Smooth muscle cell (in vitro differentiated cells): ENCODE results near the gene DAPK3. TPM values are rescaled to one million over a fixed set of nuclear protein-coding genes. Genes with fewer than 3 reads are reported as not detected.
A peak's percentile ranks its signal among the peaks of the same experiment; 100 is the strongest.
"Not testable (repeated sequence)": the region's sequence is repeated elsewhere in the genome, so short reads cannot be mapped to it uniquely, and the experiment has no call there.

Source experiments
- DNase-seq: peaks from one replicate; lab custom pipeline; 2025; ENCODE audit not compliant: unreplicated experiment; lab: John Stamatoyannopoulos, UW
- H2AFZ ChIP-seq: fragments of 200-600 bp; sonication (generic); 2 replicates; pipeline ENCODE4 v1.6.0; 2016; ENCODE audit warnings: antibody characterized with exemption, low read depth, mild to moderate bottlenecking
- H3F3A ChIP-seq: fragments of 200-600 bp; sonication (generic); 2 replicates; pipeline ENCODE4 v1.6.0; 2017; ENCODE audit warnings: antibody characterized with exemption, low read depth
- H3K27ac ChIP-seq: fragments of 200-600 bp; sonication (generic); 2 replicates; pipeline ENCODE4 v1.5.1; 2016; ENCODE audit warnings: low read depth, mild to moderate bottlenecking
- H3K27me3 ChIP-seq: fragments of 200-600 bp; sonication (generic); 2 replicates; pipeline ENCODE4 v1.6.1; 2016; ENCODE audit warnings: low read depth, mild to moderate bottlenecking
- H3K36me3 ChIP-seq: fragments of 200-600 bp; sonication (generic); 2 replicates; pipeline ENCODE4 v1.5.1; 2016; ENCODE audit warnings: low read depth
- H3K4me1 ChIP-seq: fragments of 200-600 bp; sonication (generic); 2 replicates; pipeline ENCODE4 v1.5.1; 2016; ENCODE audit warnings: low read depth
- H3K4me2 ChIP-seq: fragments of 200-600 bp; sonication (generic); 2 replicates; pipeline ENCODE4 v1.6.0; 2016; ENCODE audit warnings: mild to moderate bottlenecking
- H3K4me3 ChIP-seq: fragments of 200-600 bp; sonication (generic); 2 replicates; pipeline ENCODE4 v1.5.1; 2016; ENCODE audit warnings: mild to moderate bottlenecking
- H3K79me2 ChIP-seq: fragments of 200-600 bp; sonication (generic); 2 replicates; pipeline ENCODE4 v1.6.0; 2016; ENCODE audit warnings: low read depth, mild to moderate bottlenecking
- H3K9ac ChIP-seq: fragments of 200-600 bp; sonication (generic); 2 replicates; pipeline ENCODE4 v1.6.0; 2016; ENCODE audit warnings: low read depth
- H3K9me3 ChIP-seq: fragments of 200-600 bp; sonication (generic); replicated peaks from 2 replicates; pipeline ENCODE4 v1.5.1; 2016; ENCODE audit warnings: low read depth
- H4K20me1 ChIP-seq: fragments of 200-600 bp; sonication (generic); 2 replicates; pipeline ENCODE4 v1.6.0; 2016; ENCODE audit warnings: low read depth
- WGBS: methylation state at CpG from one replicate; pipeline ENCODE4 v1.1.7; 2016; ENCODE audit warnings: low lambda C conversion rate; 5-methylcytosine and 5-hydroxymethylcytosine counted together
- polyA plus RNA-seq: library from polyadenylated mRNA; unstranded; fragments of >200 nt; fragmentation: Nextera tagmentation; extraction: Ambion mirVana; gene quantifications from 2 replicates; pipeline ENCODE4 v1.2.1, GENCODE V29; 2016
- total RNA-seq: library from RNA; depleted of rRNA; stranded (reverse); fragments of >200 nt; gene quantifications from 2 replicates; pipeline ENCODE4 v1.2.3, GENCODE V29; 2014
- TF ChIP-seq, protein P1 (sequence below): fragments of 200-600 bp; sonication (generic); IDR thresholded peaks from 2 replicates; pipeline ENCODE4 v1.5.1; 2017; ENCODE audit warnings: borderline replicate concordance, mild to moderate bottlenecking, antibody characterized with exemption; ENCODE audit not compliant: insufficient read depth, poor library complexity, severe bottlenecking

DAPK3 gene
- total and polyA plus RNA-seq, 2 experiments from 2014 or later, result 82.9 to 113 TPM

DNA sequence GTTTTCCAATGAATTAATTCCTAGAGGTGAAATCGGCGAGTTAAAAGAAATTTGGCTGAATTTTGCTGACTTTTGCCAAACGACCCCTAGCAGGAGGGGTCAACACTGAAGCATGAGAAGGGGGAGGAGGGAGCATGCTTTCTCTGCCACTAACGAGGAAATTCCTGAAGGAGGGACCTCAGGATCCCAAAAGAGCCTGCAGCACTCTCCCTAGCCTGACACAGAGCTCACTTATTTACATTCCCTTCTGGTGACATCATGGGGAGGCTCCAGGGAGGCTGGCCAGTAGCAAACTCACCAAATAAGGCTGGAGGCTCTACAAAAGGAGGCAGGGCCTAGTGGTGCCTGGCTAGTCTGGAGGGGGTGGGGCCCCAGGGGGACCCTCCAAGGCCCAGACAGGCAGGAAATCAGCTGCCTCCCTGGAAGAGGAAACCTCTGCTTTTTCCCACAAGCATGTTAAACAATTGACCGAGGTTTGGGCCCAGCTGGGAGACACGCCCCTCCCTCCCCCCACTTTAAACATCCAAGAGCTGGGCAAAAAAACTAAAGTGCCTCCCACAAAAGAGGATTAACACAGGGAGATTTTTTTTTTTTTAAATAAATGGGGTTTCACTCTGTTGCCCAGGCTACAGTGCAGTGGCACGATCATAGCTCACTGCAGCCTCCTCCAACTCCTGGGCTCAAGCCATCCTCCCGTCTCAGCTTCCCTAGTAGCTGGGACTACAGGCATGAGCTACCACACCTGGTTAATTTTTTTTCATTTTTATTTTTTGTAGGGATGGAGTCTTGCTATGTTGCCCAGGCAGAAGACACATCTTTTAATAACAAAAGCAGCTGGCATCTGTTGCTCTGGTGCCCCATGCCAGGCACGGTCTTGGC is 2.1 kb downstream of the DAPK3 start:
- Histone ChIP-seq H3K27me3 (no peaks in the 10 kb centered on the region), H4K20me1 (peaks cover 79% of the 10 kb centered on the region), H3K79me2 (peaks cover 55% of the 10 kb centered on the region), H3F3A (peaks cover 31% of the 10 kb centered on the region), H3K4me3 (peak overlapping the region; percentile 99), H3K4me1 (peaks cover 15% of the 10 kb centered on the region), H3K9ac (peak overlapping the region; percentile 99), H3K4me2 (peak overlapping the region; percentile 96), H3K36me3 (no peaks in the 10 kb centered on the region), H2AFZ (no peak overlapping the region), H3K9me3 (no peaks in the 10 kb centered on the region), H3K27ac (peak overlapping the region; percentile 99)
- TF ChIP-seq, protein P1, sequence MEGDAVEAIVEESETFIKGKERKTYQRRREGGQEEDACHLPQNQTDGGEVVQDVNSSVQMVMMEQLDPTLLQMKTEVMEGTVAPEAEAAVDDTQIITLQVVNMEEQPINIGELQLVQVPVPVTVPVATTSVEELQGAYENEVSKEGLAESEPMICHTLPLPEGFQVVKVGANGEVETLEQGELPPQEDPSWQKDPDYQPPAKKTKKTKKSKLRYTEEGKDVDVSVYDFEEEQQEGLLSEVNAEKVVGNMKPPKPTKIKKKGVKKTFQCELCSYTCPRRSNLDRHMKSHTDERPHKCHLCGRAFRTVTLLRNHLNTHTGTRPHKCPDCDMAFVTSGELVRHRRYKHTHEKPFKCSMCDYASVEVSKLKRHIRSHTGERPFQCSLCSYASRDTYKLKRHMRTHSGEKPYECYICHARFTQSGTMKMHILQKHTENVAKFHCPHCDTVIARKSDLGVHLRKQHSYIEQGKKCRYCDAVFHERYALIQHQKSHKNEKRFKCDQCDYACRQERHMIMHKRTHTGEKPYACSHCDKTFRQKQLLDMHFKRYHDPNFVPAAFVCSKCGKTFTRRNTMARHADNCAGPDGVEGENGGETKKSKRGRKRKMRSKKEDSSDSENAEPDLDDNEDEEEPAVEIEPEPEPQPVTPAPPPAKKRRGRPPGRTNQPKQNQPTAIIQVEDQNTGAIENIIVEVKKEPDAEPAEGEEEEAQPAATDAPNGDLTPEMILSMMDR, result no peak
- WGBS, result 7% methylated on average over 9 of the region's 9 CpGs
- DNase-seq, result peak; percentile 58

DNA sequence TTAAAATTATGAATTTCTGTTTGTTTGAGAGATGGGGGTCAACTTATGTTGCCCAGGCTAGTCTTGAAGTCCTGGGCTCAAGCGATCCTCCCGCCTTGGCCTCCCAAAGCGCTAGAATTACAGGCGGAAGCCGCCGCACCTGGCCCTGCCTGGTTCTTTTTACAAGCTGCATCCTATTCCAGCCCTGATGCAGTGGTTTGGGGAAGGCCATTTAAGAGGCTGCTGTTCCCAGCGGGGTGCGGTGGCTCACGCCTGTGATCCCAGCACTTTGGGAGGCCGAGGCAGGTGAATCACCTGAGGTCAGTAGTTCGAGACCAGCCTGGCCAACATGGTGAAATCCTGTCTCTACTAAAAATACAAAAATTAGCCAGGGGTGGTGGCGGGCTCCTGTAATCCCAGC is 2.9 kb downstream of the DAPK3 start:
- DNase-seq, H3K9me3 ChIP-seq, H2AFZ ChIP-seq, H3K36me3 ChIP-seq, H3K27me3 ChIP-seq: not testable (repeated sequence)
- peak overlapping the region; percentile 70 for H3K9ac ChIP-seq
- peak overlapping the region; percentile 74 for H3K4me2 ChIP-seq
- H3K79me2 ChIP-seq, result peaks cover 63% of the 10 kb centered on the region
- peaks cover 31% of the 10 kb centered on the region for H3F3A ChIP-seq
- peak overlapping the region; percentile 99 for H3K27ac ChIP-seq
- peaks cover 15% of the 10 kb centered on the region for H3K4me1 ChIP-seq
- WGBS, result 86% methylated on average over 12 of the region's 12 CpGs
- peaks cover 87% of the 10 kb centered on the region for H4K20me1 ChIP-seq
- peak overlapping the region; percentile 15 for H3K4me3 ChIP-seq

DNA sequence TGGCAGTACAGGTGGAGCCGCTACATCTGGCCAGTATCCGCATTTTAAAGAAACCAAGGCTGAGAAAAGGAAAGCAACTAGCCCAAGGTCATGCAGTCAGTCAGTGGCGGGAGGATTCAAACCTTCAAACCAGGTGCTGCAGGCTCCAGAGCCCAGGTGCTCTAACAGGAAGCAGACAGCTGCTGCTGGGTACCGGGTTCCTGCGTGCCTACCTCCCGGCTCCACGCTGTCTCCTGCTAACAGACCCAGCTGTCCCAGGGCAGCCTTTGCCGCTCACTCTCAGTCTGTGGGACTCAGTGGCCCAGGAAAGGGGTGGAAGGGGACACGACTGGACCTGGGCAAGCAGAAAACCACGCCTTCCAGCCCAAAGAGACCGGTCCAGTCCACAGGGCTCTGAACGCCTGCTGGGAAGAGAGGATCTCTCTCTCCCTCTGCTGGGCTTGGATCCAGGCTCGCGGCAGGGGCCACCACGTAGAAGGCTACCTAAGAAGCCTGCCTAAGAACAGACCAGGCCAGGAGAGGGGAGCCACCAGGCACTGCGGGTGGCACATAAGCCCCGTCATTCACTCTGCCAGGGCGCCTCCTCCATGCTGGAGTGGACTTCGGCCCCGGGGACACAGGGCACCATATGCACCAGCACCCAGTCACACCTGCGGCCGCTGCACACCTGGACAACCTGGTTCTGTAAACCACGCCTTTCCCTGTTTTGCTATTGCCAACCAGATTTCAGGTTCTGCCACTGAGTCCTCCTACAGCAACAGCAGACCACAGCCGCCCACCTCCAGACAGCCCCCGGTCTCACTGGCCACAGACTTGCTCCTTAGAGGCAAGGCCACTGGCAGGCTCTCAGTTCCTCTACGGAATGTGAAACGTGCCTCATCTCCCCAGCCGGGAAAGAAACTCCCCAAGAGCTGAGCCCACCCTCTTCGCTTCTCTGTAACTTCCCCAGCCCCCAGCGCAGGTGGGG is 4.6 kb downstream of the DAPK3 start:
- no peaks in the 10 kb centered on the region for H3K9me3 ChIP-seq
- peak overlapping the region; percentile 99 for H3K27ac ChIP-seq
- H2AFZ ChIP-seq, result no peak overlapping the region
- DNase-seq, result no peak
- no peak overlapping the region for H3K9ac ChIP-seq
- no peak overlapping the region for H3K4me3 ChIP-seq
- 86% methylated on average over 30 of the region's 30 CpGs for WGBS
- peaks cover 88% of the 10 kb centered on the region for H4K20me1 ChIP-seq
- peaks cover 78% of the 10 kb centered on the region for H3K79me2 ChIP-seq
- TF ChIP-seq, protein P1, result no peak
- peaks cover 15% of the 10 kb centered on the region for H3K4me1 ChIP-seq
- H3F3A ChIP-seq, result peaks cover 18% of the 10 kb centered on the region
- H3K36me3 ChIP-seq, result peaks cover 5% of the 10 kb centered on the region
- no peaks in the 10 kb centered on the region for H3K27me3 ChIP-seq
- H3K4me2 ChIP-seq, result peak overlapping the region; percentile 74
